HEK293 (cell line): ENCODE measurements around the gene ZDHHC1.

Experiments
- HOXD13 ChIP-seq: sonication (generic); formaldehyde crosslinking; IDR thresholded peaks from 2 replicates; pipeline ENCODE4 v1.8.0; 2022; ENCODE audit warnings: missing genetic modification reagents, borderline replicate concordance
- ZBTB7A ChIP-seq: fragments of 450-650 bp; formaldehyde crosslinking; IDR thresholded peaks from 2 replicates; pipeline ENCODE4 v1.5.1; 2016; ENCODE audit warnings: low read depth, missing biosample characterization, missing genetic modification characterization
- ZNF292 ChIP-seq: fragments of 450-650 bp; formaldehyde crosslinking; IDR thresholded peaks from 2 replicates; pipeline ENCODE4 v1.5.1; 2016; ENCODE audit warnings: low read depth, missing biosample characterization, missing genetic modification characterization, borderline replicate concordance
- ZNF596 ChIP-seq: fragments of 450-650 bp; IDR thresholded peaks from 2 replicates; pipeline ENCODE4 v1.5.0; 2018; ENCODE audit warnings: missing biosample characterization, mild to moderate bottlenecking, missing genetic modification characterization, moderate library complexity

DNA sequence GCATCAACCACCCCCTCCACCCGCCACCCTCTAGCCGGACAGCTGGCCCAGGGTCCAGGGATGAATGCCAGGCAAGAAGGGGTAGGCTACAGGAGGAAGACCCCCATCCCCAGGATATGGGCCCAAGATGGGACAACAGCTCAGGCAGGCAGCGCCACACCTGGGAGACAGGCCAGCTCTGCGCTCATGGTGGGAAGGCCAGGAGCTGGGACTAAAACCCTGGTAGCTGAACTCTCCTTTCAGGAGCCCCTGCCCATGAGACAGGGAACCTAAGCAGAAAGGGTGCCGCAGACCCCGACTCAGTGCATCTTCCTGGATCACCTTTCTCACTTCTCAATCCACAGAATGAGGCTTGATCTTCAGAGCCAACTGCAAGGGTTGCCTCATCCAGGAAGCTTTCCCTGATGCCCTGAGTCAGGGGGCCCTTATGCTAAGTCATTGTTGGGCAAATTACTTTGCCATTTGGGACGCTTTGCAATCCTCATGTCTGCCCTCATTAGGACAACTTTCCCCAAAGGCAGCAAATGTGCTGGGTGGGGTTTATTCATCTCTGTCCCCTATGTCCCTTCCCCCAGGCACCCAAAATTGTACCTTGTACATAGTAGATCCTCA is 9.0 kb downstream of the ZDHHC1 start:
- TF ChIP-seq ZBTB7A (tag by site-specific recombination) (no peak), ZNF292 (tag by site-specific recombination) (no peak), HOXD13 (no peak), ZNF596 (tag by site-specific recombination) (no peak)
